WERI-Rb-1 (cell line): Measurements from ENCODE around the gene PLA2G7.
"Not testable (repeated sequence)": the region's sequence is repeated elsewhere in the genome, so short reads cannot be mapped to it uniquely, and the experiment has no call there.

Experiments
- DNase-seq: peaks from one replicate; pipeline ENCODE4 v3.0.0-alpha.2; 2020
- H3K27ac ChIP-seq: fragments of 250-450 bp; sonication (Bioruptor Pico); 2 replicates; pipeline ENCODE4 v1.5.1; 2020; ENCODE audit warnings: mild to moderate bottlenecking, moderate library complexity
- H3K27me3 ChIP-seq: fragments of 250-450 bp; sonication (Bioruptor Pico); 2 replicates; pipeline ENCODE4 v1.5.1; 2021; ENCODE audit warnings: mild to moderate bottlenecking, low read depth, moderate library complexity; ENCODE audit not compliant: insufficient read depth, severe bottlenecking
- H3K36me3 ChIP-seq: fragments of 250-450 bp; sonication (Bioruptor Pico); 2 replicates; pipeline ENCODE4 v1.5.1; 2020; ENCODE audit warnings: mild to moderate bottlenecking, moderate library complexity
- H3K4me3 ChIP-seq: 2 replicates; pipeline ENCODE4 v1.5.1; 2011; ENCODE audit warnings: low read depth, mild to moderate bottlenecking, control low read depth, low read length
- H3K9me3 ChIP-seq: fragments of 250-450 bp; sonication (Bioruptor Pico); 2 replicates; pipeline ENCODE4 v1.5.1; 2021; ENCODE audit warnings: mild to moderate bottlenecking, moderate library complexity; ENCODE audit not compliant: severe bottlenecking
- CTCF ChIP-seq: IDR thresholded peaks from 2 replicates; pipeline ENCODE4 v1.5.1; 2011; ENCODE audit warnings: low read depth, mild to moderate bottlenecking, control low read depth, inconsistent platforms, low read length

Gene PLA2G7

GRCh38 chr6:46773201-46773855 lies 38.2 kb upstream of the PLA2G7 start:
- no peak for TF ChIP-seq CTCF
- Histone ChIP-seq H3K4me3 (no peak overlapping the region), H3K9me3 (no peaks in the 10 kb centered on the region), H3K27ac (no peak overlapping the region), H3K36me3 (no peaks in the 10 kb centered on the region), H3K27me3 (no peaks in the 10 kb centered on the region)
- no peak for DNase-seq

GRCh38 chr6:46772762-46773161 lies 37.6 kb upstream of the PLA2G7 start:
- no peak overlapping the region for H3K27ac ChIP-seq
- peaks cover under 1% of the 10 kb centered on the region for H3K9me3 ChIP-seq
- no peak overlapping the region for H3K4me3 ChIP-seq
- no peak for DNase-seq
- TF ChIP-seq CTCF, result no peak
- no peaks in the 10 kb centered on the region for H3K27me3 ChIP-seq
- no peaks in the 10 kb centered on the region for H3K36me3 ChIP-seq

- no peak for TF ChIP-seq CTCF
- no peak for DNase-seq
- Histone ChIP-seq H3K36me3 (no peaks in the 10 kb centered on the region), H3K4me3 (no peak overlapping the region), H3K27ac (no peak overlapping the region), H3K9me3 (peaks cover 8% of the 10 kb centered on the region), H3K27me3 (no peaks in the 10 kb centered on the region)
These were observed 36.8 kb upstream of the PLA2G7 start for GRCh38 chr6:46772016-46772415.

GRCh38 chr6:46764961-46765360 lies 29.8 kb upstream of the PLA2G7 start:
- no peak overlapping the region for H3K4me3 ChIP-seq
- H3K36me3 ChIP-seq, result no peaks in the 10 kb centered on the region
- no peak overlapping the region for H3K27ac ChIP-seq
- TF ChIP-seq CTCF, result no peak
- no peak for DNase-seq
- no peaks in the 10 kb centered on the region for H3K27me3 ChIP-seq
- H3K9me3 ChIP-seq, result peaks cover 9% of the 10 kb centered on the region

- not testable (repeated sequence) for H3K36me3 ChIP-seq, H3K4me3 ChIP-seq, DNase-seq
These were observed 29.1 kb upstream of the PLA2G7 start for GRCh38 chr6:46764280-46764679.

GRCh38 chr6:46763466-46763865 lies 28.3 kb upstream of the PLA2G7 start:
- TF ChIP-seq CTCF, result no peak
- no peaks in the 10 kb centered on the region for H3K27me3 ChIP-seq
- no peaks in the 10 kb centered on the region for H3K36me3 ChIP-seq
- DNase-seq, result no peak
- H3K27ac ChIP-seq, result no peak overlapping the region
- H3K4me3 ChIP-seq, result no peak overlapping the region
- peaks cover 9% of the 10 kb centered on the region for H3K9me3 ChIP-seq

More at GRCh38 chr6:46764280-46764679, 29.1 kb upstream of the PLA2G7 start:
- H3K27me3 ChIP-seq, H3K27ac ChIP-seq, H3K9me3 ChIP-seq: not testable (repeated sequence)
